SK-N-SH treated with all-trans-retinoic acid at 6 μM for 48 hours (cell line): ENCODE measurements around the gene MAPK14.

Experiments
- ATAC-seq: fragments of 200-7000 bp; cut with Tn5 transposase; 3 replicates; pipeline ENCODE4 v1.9.1; 2020; ENCODE audit warnings: mild to moderate bottlenecking, moderate library complexity
- BACH2 ChIP-seq: fragments of 250-450 bp; sonication (Bioruptor Pico); IDR thresholded peaks from 2 replicates; pipeline ENCODE4 v1.9.0; 2021; ENCODE audit warnings: mild to moderate bottlenecking, borderline replicate concordance
- ESRRG ChIP-seq: fragments of 250-450 bp; sonication (Bioruptor Pico); IDR thresholded peaks from 2 replicates; pipeline ENCODE4 v1.6.1; 2021; ENCODE audit warnings: mild to moderate bottlenecking
- GLIS3 ChIP-seq: fragments of 250-450 bp; sonication (Bioruptor Pico); IDR thresholded peaks from 2 replicates; pipeline ENCODE4 v1.5.0; 2020; ENCODE audit warnings: mild to moderate bottlenecking, moderate library complexity
- ISL1 ChIP-seq: fragments of 250-450 bp; sonication (Bioruptor Pico); IDR thresholded peaks from 2 replicates; pipeline ENCODE4 v2.1.2; 2022; ENCODE audit warnings: mild to moderate bottlenecking, moderate library complexity
- OSR1 ChIP-seq: fragments of 250-450 bp; sonication (Bioruptor Pico); IDR thresholded peaks from 2 replicates; pipeline ENCODE4 v1.8.0; 2022; ENCODE audit warnings: moderate library complexity, mild to moderate bottlenecking, inconsistent platforms
- PPARA ChIP-seq: fragments of 250-450 bp; sonication (Bioruptor Pico); IDR thresholded peaks from 2 replicates; pipeline ENCODE4 v1.5.0; 2020; ENCODE audit warnings: mild to moderate bottlenecking, borderline replicate concordance
- TCF4 ChIP-seq: fragments of 250-450 bp; sonication (Bioruptor Pico); IDR thresholded peaks from 2 replicates; pipeline ENCODE4 v1.8.0; 2021; ENCODE audit warnings: mild to moderate bottlenecking, moderate library complexity, borderline replicate concordance
- TOX ChIP-seq: fragments of 250-450 bp; sonication (Bioruptor Pico); IDR thresholded peaks from 2 replicates; pipeline ENCODE4 v1.8.0; 2021; ENCODE audit warnings: mild to moderate bottlenecking, moderate library complexity, borderline replicate concordance
- ZFP3 ChIP-seq: fragments of 250-450 bp; sonication (Bioruptor Pico); IDR thresholded peaks from 2 replicates; pipeline ENCODE4 v1.5.0; 2020; ENCODE audit warnings: mild to moderate bottlenecking, moderate library complexity
- ZFP30 ChIP-seq: fragments of 450-650 bp; formaldehyde crosslinking; IDR thresholded peaks from 2 replicates; pipeline ENCODE4 v1.5.0; 2022; ENCODE audit warnings: mild to moderate bottlenecking, moderate library complexity
- ZNF70 ChIP-seq: fragments of 450-650 bp; formaldehyde crosslinking; IDR thresholded peaks from 2 replicates; pipeline ENCODE4 v1.5.0; 2020; ENCODE audit warnings: mild to moderate bottlenecking, moderate library complexity
- ZNF8 ChIP-seq: fragments of 450-650 bp; formaldehyde crosslinking; IDR thresholded peaks from 2 replicates; pipeline ENCODE4 v1.5.0; 2020; ENCODE audit warnings: mild to moderate bottlenecking, moderate library complexity
- TF ChIP-seq, protein P1 (sequence below): fragments of 250-450 bp; sonication (Bioruptor Pico); IDR thresholded peaks from 2 replicates; pipeline ENCODE4 v1.8.0; 2021; ENCODE audit warnings: low read depth, mild to moderate bottlenecking, moderate library complexity, borderline replicate concordance
- TF ChIP-seq, protein P2 (sequence below): fragments of 250-450 bp; sonication (Bioruptor Pico); IDR thresholded peaks from 2 replicates; pipeline ENCODE4 v1.8.0; 2020; ENCODE audit warnings: mild to moderate bottlenecking, moderate library complexity, borderline replicate concordance
- TF ChIP-seq, protein P3 (sequence below): fragments of 250-450 bp; sonication (Bioruptor Pico); IDR thresholded peaks from 2 replicates; pipeline ENCODE4 v1.5.1; 2020; ENCODE audit warnings: low read depth, mild to moderate bottlenecking, moderate library complexity
- TF ChIP-seq, protein P4 (sequence below): fragments of 250-450 bp; sonication (Bioruptor Pico); IDR thresholded peaks from 2 replicates; pipeline ENCODE4 v1.5.0; 2020; ENCODE audit warnings: mild to moderate bottlenecking, moderate library complexity
- TF ChIP-seq, protein P5 (sequence below): fragments of 250-450 bp; sonication (Bioruptor Pico); IDR thresholded peaks from 2 replicates; pipeline ENCODE4 v1.5.1; 2021; ENCODE audit warnings: mild to moderate bottlenecking, moderate library complexity

MAPK14 gene

DNA sequence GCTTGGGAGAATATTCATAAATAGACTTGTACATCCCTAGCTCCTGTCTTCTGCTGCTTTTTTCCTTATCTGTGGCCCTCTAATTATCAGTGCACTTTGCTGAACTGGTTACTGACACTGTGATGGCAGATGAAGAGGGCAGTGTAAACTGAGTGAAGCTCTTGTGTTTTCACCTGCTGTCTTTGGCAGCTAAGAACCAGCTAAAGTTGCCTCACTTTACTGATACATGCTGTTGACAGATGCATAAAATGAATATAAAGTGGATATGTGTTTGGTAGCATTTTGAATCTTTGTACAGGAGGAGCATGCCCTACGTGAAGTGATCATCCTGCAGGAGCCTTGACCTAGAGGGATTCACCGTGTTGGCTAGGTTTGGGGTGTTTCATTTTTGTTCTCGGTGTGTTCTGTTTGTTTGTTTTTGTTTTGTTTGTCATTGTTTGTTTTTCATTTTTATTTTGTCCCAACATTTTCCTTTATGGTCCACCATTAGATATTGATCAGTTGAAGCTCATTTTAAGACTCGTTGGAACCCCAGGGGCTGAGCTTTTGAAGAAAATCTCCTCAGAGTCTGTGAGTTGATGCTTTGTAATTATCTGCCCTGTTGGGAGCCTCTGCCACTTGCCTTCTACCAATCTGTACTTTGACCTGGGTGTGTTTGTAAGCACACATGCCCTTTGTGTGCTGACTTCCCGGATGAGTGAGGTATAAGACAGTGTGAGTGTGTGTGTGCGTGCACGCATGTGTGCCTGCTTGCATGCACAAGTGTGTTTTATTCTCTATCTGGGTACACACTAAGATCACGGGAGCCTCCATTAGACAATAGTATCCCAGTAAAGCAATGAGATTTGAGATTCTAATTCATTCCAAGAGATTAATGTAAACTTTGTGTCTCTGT is 68.1 kb downstream of the MAPK14 start (continued):
- TF ChIP-seq, protein P1, sequence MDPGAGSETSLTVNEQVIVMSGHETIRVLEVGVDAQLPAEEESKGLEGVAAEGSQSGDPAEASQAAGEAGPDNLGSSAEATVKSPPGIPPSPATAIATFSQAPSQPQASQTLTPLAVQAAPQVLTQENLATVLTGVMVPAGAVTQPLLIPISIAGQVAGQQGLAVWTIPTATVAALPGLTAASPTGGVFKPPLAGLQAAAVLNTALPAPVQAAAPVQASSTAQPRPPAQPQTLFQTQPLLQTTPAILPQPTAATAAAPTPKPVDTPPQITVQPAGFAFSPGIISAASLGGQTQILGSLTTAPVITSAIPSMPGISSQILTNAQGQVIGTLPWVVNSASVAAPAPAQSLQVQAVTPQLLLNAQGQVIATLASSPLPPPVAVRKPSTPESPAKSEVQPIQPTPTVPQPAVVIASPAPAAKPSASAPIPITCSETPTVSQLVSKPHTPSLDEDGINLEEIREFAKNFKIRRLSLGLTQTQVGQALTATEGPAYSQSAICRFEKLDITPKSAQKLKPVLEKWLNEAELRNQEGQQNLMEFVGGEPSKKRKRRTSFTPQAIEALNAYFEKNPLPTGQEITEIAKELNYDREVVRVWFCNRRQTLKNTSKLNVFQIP (CRISPR knock-in tag), result no peak

DNA sequence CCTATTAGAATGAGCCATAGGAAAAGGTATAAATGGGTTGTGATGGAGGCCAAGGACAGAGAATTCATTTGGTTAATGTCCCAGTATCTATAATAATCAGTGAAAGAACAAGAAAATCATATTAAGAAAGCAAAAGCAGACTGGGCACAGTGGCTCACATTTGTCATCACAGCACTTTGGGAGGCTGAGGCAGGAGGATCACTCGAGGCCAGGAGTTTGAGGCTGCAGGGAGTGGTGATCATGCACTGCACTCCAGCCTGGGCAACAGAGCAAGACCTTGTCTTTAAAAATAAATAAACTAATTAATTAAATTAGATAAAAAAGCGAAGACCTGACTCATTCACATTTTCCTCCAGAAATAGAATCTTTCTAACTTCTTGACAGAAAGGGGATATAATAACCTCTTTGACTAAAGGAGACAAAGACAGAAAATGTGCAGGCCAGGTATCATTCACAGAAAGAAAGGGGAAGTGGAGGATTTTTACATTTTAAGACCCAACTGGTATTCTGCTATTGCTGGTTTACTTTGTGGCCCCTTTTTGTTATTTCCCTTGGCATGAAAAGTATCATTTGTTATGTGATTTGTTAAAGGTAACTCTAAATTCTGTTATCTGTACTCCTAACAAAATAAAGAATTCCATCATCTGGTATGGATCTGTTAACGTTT is 70.8 kb downstream of the MAPK14 start:
- no peak for ATAC-seq
- TF ChIP-seq, protein P2, sequence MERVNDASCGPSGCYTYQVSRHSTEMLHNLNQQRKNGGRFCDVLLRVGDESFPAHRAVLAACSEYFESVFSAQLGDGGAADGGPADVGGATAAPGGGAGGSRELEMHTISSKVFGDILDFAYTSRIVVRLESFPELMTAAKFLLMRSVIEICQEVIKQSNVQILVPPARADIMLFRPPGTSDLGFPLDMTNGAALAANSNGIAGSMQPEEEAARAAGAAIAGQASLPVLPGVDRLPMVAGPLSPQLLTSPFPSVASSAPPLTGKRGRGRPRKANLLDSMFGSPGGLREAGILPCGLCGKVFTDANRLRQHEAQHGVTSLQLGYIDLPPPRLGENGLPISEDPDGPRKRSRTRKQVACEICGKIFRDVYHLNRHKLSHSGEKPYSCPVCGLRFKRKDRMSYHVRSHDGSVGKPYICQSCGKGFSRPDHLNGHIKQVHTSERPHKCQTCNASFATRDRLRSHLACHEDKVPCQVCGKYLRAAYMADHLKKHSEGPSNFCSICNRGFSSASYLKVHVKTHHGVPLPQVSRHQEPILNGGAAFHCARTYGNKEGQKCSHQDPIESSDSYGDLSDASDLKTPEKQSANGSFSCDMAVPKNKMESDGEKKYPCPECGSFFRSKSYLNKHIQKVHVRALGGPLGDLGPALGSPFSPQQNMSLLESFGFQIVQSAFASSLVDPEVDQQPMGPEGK, result no peak
- no peak for TF ChIP-seq ZNF70 (CRISPR knock-in tag)
- no peak for TF ChIP-seq GLIS3 (CRISPR knock-in tag)
- TF ChIP-seq, protein P3, sequence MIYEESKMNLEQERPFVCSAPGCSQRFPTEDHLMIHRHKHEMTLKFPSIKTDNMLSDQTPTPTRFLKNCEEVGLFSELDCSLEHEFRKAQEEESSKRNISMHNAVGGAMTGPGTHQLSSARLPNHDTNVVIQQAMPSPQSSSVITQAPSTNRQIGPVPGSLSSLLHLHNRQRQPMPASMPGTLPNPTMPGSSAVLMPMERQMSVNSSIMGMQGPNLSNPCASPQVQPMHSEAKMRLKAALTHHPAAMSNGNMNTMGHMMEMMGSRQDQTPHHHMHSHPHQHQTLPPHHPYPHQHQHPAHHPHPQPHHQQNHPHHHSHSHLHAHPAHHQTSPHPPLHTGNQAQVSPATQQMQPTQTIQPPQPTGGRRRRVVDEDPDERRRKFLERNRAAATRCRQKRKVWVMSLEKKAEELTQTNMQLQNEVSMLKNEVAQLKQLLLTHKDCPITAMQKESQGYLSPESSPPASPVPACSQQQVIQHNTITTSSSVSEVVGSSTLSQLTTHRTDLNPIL (CRISPR knock-in tag), result no peak
- TF ChIP-seq TCF4 (CRISPR knock-in tag), result no peak
- no peak for TF ChIP-seq ZFP30 (CRISPR knock-in tag)
- TF ChIP-seq, protein P4, sequence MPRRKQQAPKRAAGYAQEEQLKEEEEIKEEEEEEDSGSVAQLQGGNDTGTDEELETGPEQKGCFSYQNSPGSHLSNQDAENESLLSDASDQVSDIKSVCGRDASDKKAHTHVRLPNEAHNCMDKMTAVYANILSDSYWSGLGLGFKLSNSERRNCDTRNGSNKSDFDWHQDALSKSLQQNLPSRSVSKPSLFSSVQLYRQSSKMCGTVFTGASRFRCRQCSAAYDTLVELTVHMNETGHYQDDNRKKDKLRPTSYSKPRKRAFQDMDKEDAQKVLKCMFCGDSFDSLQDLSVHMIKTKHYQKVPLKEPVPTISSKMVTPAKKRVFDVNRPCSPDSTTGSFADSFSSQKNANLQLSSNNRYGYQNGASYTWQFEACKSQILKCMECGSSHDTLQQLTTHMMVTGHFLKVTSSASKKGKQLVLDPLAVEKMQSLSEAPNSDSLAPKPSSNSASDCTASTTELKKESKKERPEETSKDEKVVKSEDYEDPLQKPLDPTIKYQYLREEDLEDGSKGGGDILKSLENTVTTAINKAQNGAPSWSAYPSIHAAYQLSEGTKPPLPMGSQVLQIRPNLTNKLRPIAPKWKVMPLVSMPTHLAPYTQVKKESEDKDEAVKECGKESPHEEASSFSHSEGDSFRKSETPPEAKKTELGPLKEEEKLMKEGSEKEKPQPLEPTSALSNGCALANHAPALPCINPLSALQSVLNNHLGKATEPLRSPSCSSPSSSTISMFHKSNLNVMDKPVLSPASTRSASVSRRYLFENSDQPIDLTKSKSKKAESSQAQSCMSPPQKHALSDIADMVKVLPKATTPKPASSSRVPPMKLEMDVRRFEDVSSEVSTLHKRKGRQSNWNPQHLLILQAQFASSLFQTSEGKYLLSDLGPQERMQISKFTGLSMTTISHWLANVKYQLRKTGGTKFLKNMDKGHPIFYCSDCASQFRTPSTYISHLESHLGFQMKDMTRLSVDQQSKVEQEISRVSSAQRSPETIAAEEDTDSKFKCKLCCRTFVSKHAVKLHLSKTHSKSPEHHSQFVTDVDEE (CRISPR knock-in tag), result no peak

DNA sequence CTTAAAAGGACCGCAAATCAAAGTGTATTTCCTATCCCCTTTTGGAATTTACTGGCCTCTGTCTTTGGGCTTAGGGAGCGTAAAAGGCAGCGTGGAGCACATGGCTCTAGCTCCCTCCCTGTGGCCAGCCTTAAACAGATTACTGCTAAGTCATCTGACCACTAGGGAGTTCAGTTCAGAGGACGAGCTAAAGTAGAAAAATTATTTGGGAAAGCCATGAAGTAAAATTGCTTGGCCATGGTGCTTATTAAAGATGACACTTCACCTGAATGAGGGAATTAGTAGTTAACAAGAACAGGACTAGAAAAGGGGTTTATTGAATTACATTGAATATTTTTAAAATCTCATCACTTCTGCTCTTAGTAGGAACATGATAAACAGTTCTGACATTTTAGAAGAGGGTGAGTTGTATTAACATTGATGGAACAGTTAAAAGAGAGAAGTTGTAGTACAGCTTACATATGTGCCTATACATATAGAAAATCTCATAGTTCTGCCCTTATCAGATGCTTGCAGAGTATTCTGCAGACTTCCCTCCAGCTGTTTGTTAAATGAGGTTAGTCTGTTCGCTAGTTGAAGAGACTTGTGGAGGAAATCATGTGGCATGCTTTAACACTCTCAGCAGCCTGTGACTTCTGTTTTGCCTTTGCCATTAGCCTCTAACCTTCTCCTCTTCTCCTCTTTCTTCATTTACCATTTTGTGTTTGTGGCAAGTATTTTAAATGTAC is 71.5 kb downstream of the MAPK14 start:
- peak; percentile 50; the same call in 2 of the 3 replicates for ATAC-seq
- TF ChIP-seq ZNF70 (CRISPR knock-in tag), result no peak
- TF ChIP-seq, protein P5, sequence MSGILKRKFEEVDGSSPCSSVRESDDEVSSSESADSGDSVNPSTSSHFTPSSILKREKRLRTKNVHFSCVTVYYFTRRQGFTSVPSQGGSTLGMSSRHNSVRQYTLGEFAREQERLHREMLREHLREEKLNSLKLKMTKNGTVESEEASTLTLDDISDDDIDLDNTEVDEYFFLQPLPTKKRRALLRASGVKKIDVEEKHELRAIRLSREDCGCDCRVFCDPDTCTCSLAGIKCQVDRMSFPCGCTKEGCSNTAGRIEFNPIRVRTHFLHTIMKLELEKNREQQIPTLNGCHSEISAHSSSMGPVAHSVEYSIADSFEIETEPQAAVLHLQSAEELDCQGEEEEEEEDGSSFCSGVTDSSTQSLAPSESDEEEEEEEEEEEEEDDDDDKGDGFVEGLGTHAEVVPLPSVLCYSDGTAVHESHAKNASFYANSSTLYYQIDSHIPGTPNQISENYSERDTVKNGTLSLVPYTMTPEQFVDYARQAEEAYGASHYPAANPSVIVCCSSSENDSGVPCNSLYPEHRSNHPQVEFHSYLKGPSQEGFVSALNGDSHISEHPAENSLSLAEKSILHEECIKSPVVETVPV (CRISPR knock-in tag), result no peak
- no peak for TF ChIP-seq ESRRG (CRISPR knock-in tag)
- no peak; the same call in 1 of the 2 replicates for TF ChIP-seq TCF4 (CRISPR knock-in tag)
- TF ChIP-seq ZFP30 (CRISPR knock-in tag), result no peak
- TF ChIP-seq, protein P2, result no peak
- TF ChIP-seq, protein P3 (CRISPR knock-in tag), result no peak
- no peak for TF ChIP-seq OSR1 (CRISPR knock-in tag)
- TF ChIP-seq ZNF8 (CRISPR knock-in tag), result no peak
- no peak for TF ChIP-seq GLIS3 (CRISPR knock-in tag)
- no peak for TF ChIP-seq BACH2 (CRISPR knock-in tag)
- no peak for TF ChIP-seq ISL1 (CRISPR knock-in tag)
- TF ChIP-seq ZFP3 (CRISPR knock-in tag), result no peak
- TF ChIP-seq, protein P4 (CRISPR knock-in tag), result no peak
- no peak for TF ChIP-seq TOX (CRISPR knock-in tag)
- TF ChIP-seq PPARA (CRISPR knock-in tag), result no peak; the same call in 1 of the 2 replicates
